ENCODE data around the gene EEF1AKMT3. TPM values are rescaled to one million over a fixed set of nuclear protein-coding genes. Genes with fewer than 3 reads are reported as not detected.
"Not testable (repeated sequence)": the region's sequence is repeated elsewhere in the genome, so short reads cannot be mapped to it uniquely, and the experiment has no call there.

EEF1AKMT3 gene
- total RNA-seq, 1 donor from 2014 or later, result 1.2 TPM

DNA sequence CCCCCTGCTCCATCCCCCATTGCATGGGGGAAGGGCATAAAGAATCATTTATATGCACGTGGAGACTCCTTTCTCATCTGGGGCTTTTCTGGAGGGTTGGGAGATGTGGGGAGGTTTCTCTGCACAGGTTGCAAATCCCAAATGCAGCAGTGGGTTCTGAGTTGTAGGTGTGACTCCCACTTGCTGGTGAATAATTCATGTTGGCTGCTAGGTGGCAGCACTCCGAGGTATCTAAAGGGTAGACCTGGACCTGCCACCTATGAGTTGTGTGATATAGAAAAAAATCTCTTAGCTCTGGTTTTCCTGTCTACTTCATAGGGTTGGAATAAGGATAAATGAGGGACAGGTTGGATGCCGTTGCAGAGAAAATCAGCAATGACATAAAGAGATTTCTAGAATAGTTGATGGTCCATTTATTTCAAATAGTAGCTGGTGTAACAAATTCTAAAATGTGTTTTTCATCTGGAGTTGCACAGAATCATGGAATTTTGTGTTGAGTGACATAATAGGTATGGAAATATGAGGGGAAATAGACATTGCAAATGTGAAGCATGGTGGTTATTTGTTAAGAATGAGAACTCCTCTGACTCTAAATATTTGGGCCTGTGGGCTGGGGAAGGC is 12.9 kb upstream of the EEF1AKMT3 start:
- ATAC-seq (no peak), DNase-seq (ENCODE audit: missing footprints) (no peak)
- intact Hi-C loops (cut with DNase I), result no loop called here

DNA sequence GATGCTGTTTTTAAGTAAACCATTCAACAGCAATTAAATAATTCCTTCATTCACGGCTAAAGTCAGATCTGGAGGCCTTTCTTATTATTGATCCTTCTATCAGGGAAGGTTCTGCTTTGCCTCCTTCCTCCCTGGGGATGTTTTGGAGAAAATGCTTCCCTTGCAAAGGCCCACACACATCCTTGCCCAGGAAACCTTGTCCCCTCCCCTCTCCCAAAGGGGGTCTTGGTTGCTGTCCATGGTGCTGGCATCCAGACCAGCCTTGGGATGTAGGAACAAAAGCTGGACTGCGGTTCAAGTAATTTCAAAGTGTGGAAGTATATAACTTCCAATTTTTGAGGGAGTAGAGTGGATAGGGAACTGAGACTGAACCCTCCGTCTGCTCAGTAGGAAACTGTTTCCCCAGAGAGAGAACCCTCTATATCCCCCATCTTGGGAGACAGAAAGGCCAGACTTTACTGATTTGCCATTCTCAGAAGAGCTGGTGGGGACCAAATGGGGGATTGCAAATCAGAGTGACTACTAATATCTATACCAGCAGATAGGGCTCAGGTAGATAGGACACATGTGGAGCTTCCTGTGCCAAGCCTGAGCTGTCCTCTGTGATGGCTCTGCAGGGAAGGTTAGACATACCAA is 11.9 kb upstream of the EEF1AKMT3 start:
- ATAC-seq (no peak), DNase-seq (ENCODE audit: missing footprints) (no peak)
- intact Hi-C loops (cut with DNase I), result no loop called here

GRCh38 chr12:57761391-57761998 is 10.9 kb upstream of the EEF1AKMT3 start:
- DNase-seq (ENCODE audit: missing footprints) (no peak), ATAC-seq (no peak)
- intact Hi-C loops (cut with DNase I), result no loop called here

DNA sequence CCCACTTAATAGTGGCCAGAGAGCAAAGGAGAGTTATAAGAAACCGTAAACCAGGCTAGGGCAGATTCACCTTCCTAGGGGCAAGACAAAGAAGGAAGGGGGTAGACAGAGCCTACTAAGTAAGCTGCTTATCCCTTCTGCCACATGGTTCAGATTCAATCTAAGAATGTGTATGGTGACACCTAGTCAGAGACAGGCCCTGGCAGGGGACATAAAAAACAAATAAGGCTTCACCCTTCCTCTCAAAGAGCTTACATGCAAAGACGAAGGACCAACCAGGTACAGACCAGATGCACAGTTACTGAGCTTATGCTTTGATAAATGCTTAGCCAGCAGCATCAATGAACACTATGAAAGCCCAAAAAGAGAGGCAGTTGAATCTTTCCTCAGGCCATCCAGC is 10.0 kb upstream of the EEF1AKMT3 start:
- intact Hi-C loops (cut with DNase I), result no loop called here
- DNase-seq (ENCODE audit: missing footprints), result no peak
- no peak for ATAC-seq

- no peak for ATAC-seq
- DNase-seq (ENCODE audit: missing footprints), result no peak
- intact Hi-C loops (cut with DNase I), result no loop called here
These were observed 8.3 kb upstream of the EEF1AKMT3 start for GRCh38 chr12:57763881-57764661.

DNA sequence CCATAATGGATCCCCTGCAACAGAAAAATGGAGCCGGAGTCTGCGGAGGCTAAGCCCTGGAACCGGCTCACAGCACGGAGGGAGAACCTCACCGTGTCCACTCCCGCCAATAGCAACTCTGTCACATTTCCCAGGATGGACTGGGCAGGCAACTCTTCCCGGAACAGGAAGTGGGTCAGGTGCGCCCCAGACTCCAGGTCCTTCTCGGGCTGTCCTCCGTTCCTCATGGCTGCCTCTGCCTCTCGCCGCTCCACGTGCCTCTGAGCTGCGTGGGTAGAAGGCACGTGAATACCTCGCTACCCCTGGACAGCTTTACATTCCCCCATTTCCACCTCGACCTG is 7.8 kb upstream of the EEF1AKMT3 start:
- ATAC-seq (no peak), DNase-seq (ENCODE audit: missing footprints) (no peak)
- intact Hi-C loops (cut with DNase I), result no loop called here

- DNase-seq (ENCODE audit: missing footprints) (peak; percentile 67), ATAC-seq (peak; percentile 55)
- intact Hi-C loops (cut with DNase I), result no loop called here
These were observed 7.3 kb upstream of the EEF1AKMT3 start for GRCh38 chr12:57765003-57765697.

- intact Hi-C loops (cut with DNase I), result no loop called here
- peak; percentile 70 for DNase-seq (ENCODE audit: missing footprints)
- ATAC-seq, result no peak
These were observed 6.5 kb upstream of the EEF1AKMT3 start for GRCh38 chr12:57765698-57766463.

- DNase-seq (ENCODE audit: missing footprints) (peak; percentile 72), ATAC-seq (no peak)
- intact Hi-C loops (cut with DNase I), result no loop called here
These were observed 5.7 kb upstream of the EEF1AKMT3 start, which contains the start of gene CYP27B1 for GRCh38 chr12:57766464-57767304. CYP27B1 (minus strand) TSS chr12:57767078; CDS start chr12:57767041, 37 bp downstream.

GRCh38 chr12:57767305-57767698 is 5.1 kb upstream of the EEF1AKMT3 start:
- no peak for DNase-seq (ENCODE audit: missing footprints)
- no peak for ATAC-seq
- intact Hi-C loops (cut with DNase I), result no loop called here

DNA sequence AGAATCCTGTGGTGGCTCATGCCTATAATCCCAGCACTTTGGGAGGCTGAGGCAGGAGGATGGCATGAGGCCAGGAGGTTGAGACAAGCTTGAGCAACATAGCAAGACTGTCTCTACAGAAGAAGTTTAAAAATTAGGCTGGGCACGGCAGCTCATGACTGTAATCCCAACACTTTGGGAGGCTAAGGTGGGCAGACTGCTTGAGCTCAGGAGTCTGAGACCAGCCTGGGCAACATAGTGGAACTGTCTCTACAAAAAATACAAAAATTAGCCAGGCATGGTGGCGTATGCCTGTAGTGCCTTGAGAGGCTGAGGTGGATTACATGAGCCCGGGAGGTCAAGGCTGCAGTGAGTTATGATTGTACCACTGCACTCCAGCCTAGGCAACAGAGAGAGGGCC is 4.5 kb upstream of the EEF1AKMT3 start:
- ATAC-seq, result no peak
- DNase-seq (ENCODE audit: missing footprints), result no peak
- intact Hi-C loops (cut with DNase I), result no loop called here

- intact Hi-C loops (cut with DNase I), result no loop called here
- no peak for ATAC-seq
These were observed 2.8 kb upstream of the EEF1AKMT3 start for GRCh38 chr12:57769594-57769993.

GRCh38 chr12:57770734-57771133 is 1.7 kb upstream of the EEF1AKMT3 start:
- intact Hi-C loops (cut with DNase I), result no loop called here
- no peak for DNase-seq (ENCODE audit: missing footprints)
- ATAC-seq, result no peak

More at GRCh38 chr12:57769594-57769993, 2.8 kb upstream of the EEF1AKMT3 start:
- DNase-seq (ENCODE audit: missing footprints), result no peak

- ATAC-seq, result peak; percentile 78
These were observed 1.1 kb upstream of the EEF1AKMT3 start for GRCh38 chr12:57771236-57771872.

DNA sequence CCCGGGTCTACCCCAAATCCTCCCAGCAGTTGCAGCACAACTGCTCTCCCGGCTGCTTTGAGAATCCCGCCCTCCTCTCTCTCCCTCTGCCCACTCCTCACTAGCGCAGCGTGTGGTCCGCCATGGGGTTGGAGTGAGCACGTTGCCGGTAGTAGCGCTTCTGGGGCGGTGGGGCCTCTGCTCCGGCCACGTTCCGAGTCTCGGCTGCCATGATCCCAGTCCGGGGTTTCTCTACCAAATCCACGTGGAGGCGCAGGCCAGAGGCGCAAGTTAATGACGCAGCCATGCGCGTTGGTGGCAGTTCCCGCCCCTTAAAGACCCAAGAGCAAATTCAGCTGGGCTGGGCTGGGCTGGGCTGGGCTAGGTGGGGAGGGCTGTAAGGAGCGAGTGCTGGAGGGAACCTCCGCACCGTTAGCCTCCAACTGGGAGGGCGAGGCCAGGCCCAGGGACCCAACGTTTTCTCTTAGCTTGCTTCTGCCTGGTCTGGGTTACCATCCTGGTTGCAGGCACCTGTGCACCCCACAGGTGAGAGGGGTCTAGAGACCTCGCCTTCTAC is 463 bp upstream of the EEF1AKMT3 start, which contains the start of gene METTL1:
Gene METTL1, minus strand, starts transcription at position 233 of the 556 bp plus-strand sequence. Its CDS starts 22 bp downstream, at position 211.
- peak; percentile 96 for ATAC-seq
- intact Hi-C loops (cut with DNase I), result no loop called here
- DNase-seq (ENCODE audit: missing footprints), result peak; percentile 97

More at GRCh38 chr12:57771236-57771872, 1.1 kb upstream of the EEF1AKMT3 start:
- intact Hi-C loops (cut with DNase I), result no loop called here
- DNase-seq (ENCODE audit: missing footprints), result peak; percentile 92

GRCh38 chr12:57774634-57775033 is 2.2 kb downstream of the EEF1AKMT3 start:
- intact Hi-C loops (cut with DNase I); DNase-seq (ENCODE audit: missing footprints); ATAC-seq: not testable (repeated sequence)
